Uterus (tissue), 2 donors: ENCODE data around the gene RFX4.

ENCODE experiments used
- POLR2A ChIP-seq, 2 donors: fragments of 450-650 bp; IDR thresholded peaks; one replicate each; pipeline ENCODE4 v1.6.1; 2016; ENCODE audit warnings: antibody characterized with exemption in 2 of 2, mild to moderate bottlenecking in 1 of 2, moderate library complexity in 1 of 2
- TF ChIP-seq, protein P1 (sequence below), 4 experiments: fragments of 200-600 bp in 2 of 4; fragments of 450-650 bp in 2 of 4; sonication (generic) in 2 of 4; IDR thresholded peaks; one replicate each; pipeline ENCODE4 v1.5.1; 2016 to 2019; ENCODE audit warnings: antibody characterized with exemption in 4 of 4, mild to moderate bottlenecking in 2 of 4, moderate library complexity in 1 of 4

DNA sequence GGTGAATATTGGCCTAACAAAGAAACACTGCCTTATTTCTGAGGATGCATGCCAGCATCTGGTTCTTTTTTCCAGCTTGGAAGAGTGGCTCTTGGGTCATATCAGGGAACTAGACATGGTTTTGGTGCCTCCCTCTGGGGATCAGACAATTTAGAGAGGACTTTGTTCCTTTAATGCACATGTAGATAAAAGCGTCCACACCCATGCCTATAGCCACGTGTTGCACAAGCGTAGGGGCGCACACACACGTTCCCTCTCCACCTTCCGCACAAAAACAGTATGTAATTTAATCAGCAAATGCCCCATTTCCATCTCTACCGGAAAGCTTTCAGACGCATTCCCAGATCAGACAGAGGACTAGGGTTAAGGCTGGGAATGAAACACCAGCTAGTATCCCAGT lies 130.0 kb downstream of the RFX4 start:
- no peak for TF ChIP-seq POLR2A (IDR thresholded peaks at IDR 0.05)
- TF ChIP-seq, protein P1, sequence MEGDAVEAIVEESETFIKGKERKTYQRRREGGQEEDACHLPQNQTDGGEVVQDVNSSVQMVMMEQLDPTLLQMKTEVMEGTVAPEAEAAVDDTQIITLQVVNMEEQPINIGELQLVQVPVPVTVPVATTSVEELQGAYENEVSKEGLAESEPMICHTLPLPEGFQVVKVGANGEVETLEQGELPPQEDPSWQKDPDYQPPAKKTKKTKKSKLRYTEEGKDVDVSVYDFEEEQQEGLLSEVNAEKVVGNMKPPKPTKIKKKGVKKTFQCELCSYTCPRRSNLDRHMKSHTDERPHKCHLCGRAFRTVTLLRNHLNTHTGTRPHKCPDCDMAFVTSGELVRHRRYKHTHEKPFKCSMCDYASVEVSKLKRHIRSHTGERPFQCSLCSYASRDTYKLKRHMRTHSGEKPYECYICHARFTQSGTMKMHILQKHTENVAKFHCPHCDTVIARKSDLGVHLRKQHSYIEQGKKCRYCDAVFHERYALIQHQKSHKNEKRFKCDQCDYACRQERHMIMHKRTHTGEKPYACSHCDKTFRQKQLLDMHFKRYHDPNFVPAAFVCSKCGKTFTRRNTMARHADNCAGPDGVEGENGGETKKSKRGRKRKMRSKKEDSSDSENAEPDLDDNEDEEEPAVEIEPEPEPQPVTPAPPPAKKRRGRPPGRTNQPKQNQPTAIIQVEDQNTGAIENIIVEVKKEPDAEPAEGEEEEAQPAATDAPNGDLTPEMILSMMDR (IDR thresholded peaks at IDR 0.05), result no peak
